ENCODE results near the gene SNED1.

SNED1 gene

GRCh38 chr2:241110089-241110606, 111.7 kb downstream of the SNED1 start (continued):
- TF ChIP-seq ZNF510 (tag by site-specific recombination; IDR thresholded peaks at IDR 0.05; ENCODE audit: insufficient replicate concordance) = no peak
- no peak for TF ChIP-seq BCL6B (tag by site-specific recombination; IDR thresholded peaks at IDR 0.05)
- no peak for TF ChIP-seq GFI1B (tag by site-specific recombination; IDR thresholded peaks at IDR 0.05)

- peaks cover 5 to 73% of the 10 kb centered on the region in 2 experiments; a peak in 2 of 3 replicates for H3K36me3 ChIP-seq (ENCODE audit: control insufficient read depth in 2 of 2, insufficient read depth in 1 of 2, low read length in 2 of 2)
- POLR2A ChIA-PET = interaction anchor here (1.3 kb wide), 1 partner anchor 38 kb away, joined by 3 read pairs; the partner anchor contains the start of gene PASK
- CTCF ChIA-PET = no interaction called here
- TF ChIP-seq ZNF350 (tag by site-specific recombination; IDR thresholded peaks at IDR 0.05) = no peak
- no peak for TF ChIP-seq ZNF639 (tag by site-specific recombination; IDR thresholded peaks at IDR 0.05)
- no peak for TF ChIP-seq ZNF280D (tag by site-specific recombination; IDR thresholded peaks at IDR 0.05)
- no peak for TF ChIP-seq ZNF449 (tag by site-specific recombination; IDR thresholded peaks at IDR 0.05)
- no peak for TF ChIP-seq WT1 (tag by site-specific recombination; IDR thresholded peaks at IDR 0.05)
- TF ChIP-seq ZNF629 (tag by site-specific recombination; IDR thresholded peaks at IDR 0.05) = no peak
- TF ChIP-seq TCF7L2 (IDR thresholded peaks at IDR 0.05; ENCODE audit: borderline replicate concordance, low read depth, low read length) = no peak
- no peaks in the 10 kb centered on the region for H3K9me3 ChIP-seq (ENCODE audit: control insufficient read depth, insufficient read depth, low read depth, low read length)
- no peak overlapping the region for H3K4me3 ChIP-seq (ENCODE audit: low read depth, low read length)
- H3K4me1 ChIP-seq (ENCODE audit: control insufficient read depth, insufficient read depth, low read length) = no peaks in the 10 kb centered on the region
- H3K27ac ChIP-seq (ENCODE audit: extremely low read depth, low read depth, low read length) = no peak overlapping the region
These were observed 112.4 kb downstream of the SNED1 start for GRCh38 chr2:241110607-241111439.

GRCh38 chr2:241111440-241111805, 113.0 kb downstream of the SNED1 start:
- CTCF ChIA-PET = no interaction called here
- TF ChIP-seq ZNF510 (tag by site-specific recombination; IDR thresholded peaks at IDR 0.05; ENCODE audit: insufficient replicate concordance) (no peak), ZNF501 (tag by site-specific recombination; IDR thresholded peaks at IDR 0.05) (no peak)
- Histone ChIP-seq H3K36me3 (ENCODE audit: control insufficient read depth in 2 of 2, insufficient read depth in 1 of 2, low read length in 2 of 2) (peaks cover 5 to 77% of the 10 kb centered on the region in 2 experiments; a peak in 2 of 3 replicates), H3K4me1 (ENCODE audit: control insufficient read depth, insufficient read depth, low read length) (no peaks in the 10 kb centered on the region), H3K27ac (ENCODE audit: extremely low read depth, low read depth, low read length) (no peak overlapping the region), H3K9me3 (ENCODE audit: control insufficient read depth, insufficient read depth, low read depth, low read length) (no peaks in the 10 kb centered on the region), H3K4me3 (ENCODE audit: low read depth, low read length) (no peak overlapping the region)
- POLR2A ChIA-PET = no interaction called here
